Measurements from ENCODE around the gene RPAP3.

- TF ChIP-seq, protein P1, sequence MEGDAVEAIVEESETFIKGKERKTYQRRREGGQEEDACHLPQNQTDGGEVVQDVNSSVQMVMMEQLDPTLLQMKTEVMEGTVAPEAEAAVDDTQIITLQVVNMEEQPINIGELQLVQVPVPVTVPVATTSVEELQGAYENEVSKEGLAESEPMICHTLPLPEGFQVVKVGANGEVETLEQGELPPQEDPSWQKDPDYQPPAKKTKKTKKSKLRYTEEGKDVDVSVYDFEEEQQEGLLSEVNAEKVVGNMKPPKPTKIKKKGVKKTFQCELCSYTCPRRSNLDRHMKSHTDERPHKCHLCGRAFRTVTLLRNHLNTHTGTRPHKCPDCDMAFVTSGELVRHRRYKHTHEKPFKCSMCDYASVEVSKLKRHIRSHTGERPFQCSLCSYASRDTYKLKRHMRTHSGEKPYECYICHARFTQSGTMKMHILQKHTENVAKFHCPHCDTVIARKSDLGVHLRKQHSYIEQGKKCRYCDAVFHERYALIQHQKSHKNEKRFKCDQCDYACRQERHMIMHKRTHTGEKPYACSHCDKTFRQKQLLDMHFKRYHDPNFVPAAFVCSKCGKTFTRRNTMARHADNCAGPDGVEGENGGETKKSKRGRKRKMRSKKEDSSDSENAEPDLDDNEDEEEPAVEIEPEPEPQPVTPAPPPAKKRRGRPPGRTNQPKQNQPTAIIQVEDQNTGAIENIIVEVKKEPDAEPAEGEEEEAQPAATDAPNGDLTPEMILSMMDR (conservative IDR thresholded peaks at IDR 0.05; ENCODE audit: low read length) = no peak
- TF ChIP-seq EZH2phosphoT487 (IDR thresholded peaks at IDR 0.05; ENCODE audit: borderline replicate concordance, low read depth, low read length) = no peak
Observed at GRCh38 chr12:47747126-47747525, 41.3 kb upstream of the RPAP3 start.
